Endothelial cell of umbilical vein (primary cell): ENCODE measurements around the gene CPLX1. TPM values are rescaled to one million over a fixed set of nuclear protein-coding genes. Genes with fewer than 3 reads are reported as not detected.

Experiments
- BruUV-seq: library from RNA; stranded (reverse); fragments of 400-500 nt; replicated peaks from 2 replicates; lab custom pipeline; 2021; lab: Mats Ljungman, UMichigan
- CTCF ChIA-PET: fragments of 300-600, 350-600 bp; sonication (Branson Sonifier 250); formaldehyde crosslinking; loops from one replicate; lab custom pipeline; 2021; ENCODE audit warnings: antibody characterized with exemption, inconsistent platforms; lab: Charles Lee
- POLR2A ChIA-PET: fragments of 300-600, 350-600 bp; sonication (Branson Sonifier 250); formaldehyde crosslinking; loops from one replicate; lab custom pipeline; 2021; ENCODE audit warnings: antibody characterized with exemption, inconsistent platforms; lab: Charles Lee
- DNase-seq: peaks from one replicate; pipeline ENCODE4 v3.0.0-alpha.2; 2011; ENCODE audit warnings: low read depth, low spot score
- FAIRE-seq: peaks from 2 replicates; lab custom pipeline; 2011; peaks lifted over from hg19 to GRCh38; lab: Jason Lieb, UNC
- H2AFZ ChIP-seq: 2 replicates; pipeline ENCODE4 v1.6.0; 2012; ENCODE audit warnings: low read depth, low read length, control low read depth, inconsistent platforms
- H3K27ac ChIP-seq: 2 replicates; pipeline ENCODE4 v1.5.1; 2011; ENCODE audit warnings: low read depth, mild to moderate bottlenecking, control low read depth, low read length, moderate library complexity; ENCODE audit not compliant: insufficient read depth
- H3K27me3 ChIP-seq, 2 experiments: 2 replicates each; pipeline versions ENCODE4 v1.6.0 to v1.6.1; 2011; ENCODE audit warnings: low read length in 2 of 2, mixed read lengths in 1 of 2; ENCODE audit not compliant: control insufficient read depth in 2 of 2, insufficient read depth in 2 of 2
- H3K36me3 ChIP-seq, 2 experiments: 2 replicates in 1 of 2; 3 replicates in 1 of 2; pipeline ENCODE4 v1.5.1; 2011; ENCODE audit warnings: low read length in 2 of 2, mild to moderate bottlenecking in 1 of 2, moderate library complexity in 1 of 2; ENCODE audit not compliant: control insufficient read depth in 2 of 2, insufficient read depth in 2 of 2; ENCODE audit errors: extremely low read depth in 1 of 2
- H3K4me1 ChIP-seq: 3 replicates; pipeline ENCODE4 v1.5.1; 2011; ENCODE audit warnings: mild to moderate bottlenecking, low read length; ENCODE audit not compliant: control insufficient read depth, insufficient read depth; ENCODE audit errors: extremely low read depth
- H3K4me2 ChIP-seq: 2 replicates; pipeline ENCODE4 v1.6.1; 2011; ENCODE audit warnings: low read length, control low read depth, mixed read lengths; ENCODE audit not compliant: insufficient read depth
- H3K4me3 ChIP-seq, 3 experiments: fragments of 200-600 bp in 1 of 3; sonication (generic), shearing (Covaris generic) in 1 of 3; replicated peaks in 1 of 3; 2 replicates each; pipeline ENCODE4 v1.5.1; 2011 to 2016; ENCODE audit warnings: control low read depth in 3 of 3, low read length in 3 of 3, mild to moderate bottlenecking in 2 of 3, inconsistent platforms in 1 of 3, low read depth in 1 of 3, moderate library complexity in 1 of 3; ENCODE audit not compliant: insufficient read depth in 1 of 3
- H3K79me2 ChIP-seq: 2 replicates; pipeline ENCODE4 v1.6.0; 2012; ENCODE audit warnings: low read length, inconsistent platforms; ENCODE audit not compliant: control insufficient read depth, insufficient read depth
- H3K9ac ChIP-seq: replicated peaks from 2 replicates; pipeline ENCODE3; 2011; ENCODE audit warnings: low read length, control low read depth; ENCODE audit not compliant: insufficient read depth; ENCODE audit errors: extremely low read depth
- H3K9me1 ChIP-seq: replicated peaks from 3 replicates; pipeline ENCODE4 v1.6.0; 2011; ENCODE audit warnings: mild to moderate bottlenecking, low read length; ENCODE audit not compliant: control insufficient read depth, insufficient read depth; ENCODE audit errors: extremely low read depth
- H3K9me3 ChIP-seq: replicated peaks from 2 replicates; pipeline ENCODE4 v1.5.1; 2012; ENCODE audit warnings: low read length, inconsistent platforms; ENCODE audit not compliant: control insufficient read depth, insufficient read depth
- H4K20me1 ChIP-seq: replicated peaks from 2 replicates; pipeline ENCODE3; 2011; ENCODE audit warnings: mild to moderate bottlenecking, low read length; ENCODE audit not compliant: control insufficient read depth, insufficient read depth; ENCODE audit errors: extremely low read depth
- CTCF ChIP-seq, 2 donors: IDR thresholded peaks; 1 replicate in 1 of 2; 2 replicates in 1 of 2; pipeline ENCODE4 v1.5.1; 2011; ENCODE audit warnings: low read length in 2 of 2, mild to moderate bottlenecking in 2 of 2, moderate library complexity in 2 of 2, control low read depth in 1 of 2, inconsistent platforms in 1 of 2, low read depth in 1 of 2; ENCODE audit not compliant: insufficient read depth in 1 of 2; ENCODE audit errors: extremely low read depth in 1 of 2
- EZH2 ChIP-seq: IDR thresholded peaks from 2 replicates; pipeline ENCODE4 v1.6.1; 2012; ENCODE audit warnings: borderline replicate concordance, low read depth, mild to moderate bottlenecking, moderate library complexity, low read length, inconsistent platforms; ENCODE audit not compliant: severe bottlenecking
- FOS ChIP-seq: IDR thresholded peaks from 2 replicates; pipeline ENCODE4 v1.6.1; 2011; ENCODE audit warnings: mild to moderate bottlenecking, low read length, moderate library complexity, borderline replicate concordance; ENCODE audit not compliant: insufficient read depth
- GATA2 ChIP-seq: IDR thresholded peaks from 2 replicates; pipeline ENCODE4 v1.7.0; 2011; ENCODE audit warnings: low read depth, mild to moderate bottlenecking, moderate library complexity, mixed read lengths, low read length; ENCODE audit not compliant: insufficient read length, insufficient read depth
- JUN ChIP-seq: IDR thresholded peaks from 2 replicates; pipeline ENCODE4 v1.6.1; 2011; ENCODE audit warnings: borderline replicate concordance, low read depth; ENCODE audit not compliant: insufficient read length, insufficient read depth
- MYC ChIP-seq: IDR thresholded peaks from one replicate; pipeline ENCODE4 v1.6.1; 2011; ENCODE audit warnings: mild to moderate bottlenecking, low read depth, low read length
- POLR2A ChIP-seq: IDR thresholded peaks from 2 replicates; pipeline ENCODE4 v1.6.1; 2012; ENCODE audit warnings: low read depth, mild to moderate bottlenecking, control low read depth, low read length
- POLR2AphosphoS5 ChIP-seq: IDR thresholded peaks from 2 replicates; pipeline ENCODE4 v1.6.1; 2012; ENCODE audit warnings: low read depth, mild to moderate bottlenecking, control low read depth, low read length, moderate library complexity; ENCODE audit not compliant: insufficient read depth
- dilution Hi-C: fragments of 300-500 bp; cut with MboI; formaldehyde crosslinking; loops from one replicate; pipeline ENCODE4 v1.15.0; 2019; ENCODE audit warnings: low sequenced_read_pairs; ENCODE audit not compliant: extremely low pct_ligation_motif_present
- intact Hi-C: fragments of 100-400 bp; cut with micrococcal nuclease; formaldehyde crosslinking; loops from one replicate; pipeline ENCODE4 v1.10.0; 2022
- polyA plus RNA-seq, 4 experiments: library from polyadenylated mRNA; depleted of rRNA in 3 of 4; stranded (reverse) in 3 of 4; unstranded in 1 of 4; fragments of >200 nt; gene quantifications; 2 replicates each; pipeline versions ENCODE4 v1.2.1 to v1.2.3, GENCODE V29; 2011 to 2012; ENCODE audit warnings: missing spikeins in 1 of 4
- total RNA-seq: library from RNA; stranded (reverse); gene quantifications from 2 replicates; pipeline ENCODE4 v1.2.3, GENCODE V29; 2021
- TF ChIP-seq, protein P1 (sequence below): IDR thresholded peaks from 2 replicates; pipeline ENCODE4 v1.6.1; 2011; ENCODE audit not compliant: insufficient read depth, insufficient read length

The CPLX1 gene
- total and polyA plus RNA-seq, 2 donors (not counting 3 experiments of a cell fraction or from before 2014, with no cell fraction given), result 1.0 to 1.8 TPM

DNA sequence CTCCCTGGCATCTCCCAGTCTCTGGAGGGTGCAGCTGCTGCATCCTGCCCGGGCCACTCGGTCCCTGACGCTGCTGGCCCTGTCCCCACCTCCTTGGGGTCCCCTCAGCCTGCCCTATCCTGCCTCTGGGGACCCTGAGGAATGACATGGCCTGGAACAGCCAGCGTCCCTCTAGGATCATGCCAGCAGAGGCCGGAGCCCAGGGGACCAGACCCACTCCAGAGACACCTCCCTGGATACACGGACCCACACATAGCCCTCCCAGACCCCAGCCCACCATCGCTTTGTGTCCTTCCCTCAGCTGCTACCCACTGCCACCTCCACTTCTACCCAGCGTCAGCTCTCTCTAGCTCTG is 35.5 kb downstream of the CPLX1 start:
- DNase-seq (no peak), FAIRE-seq (no peak)
- POLR2A ChIA-PET, result no interaction called here
- peaks cover 4% of the 10 kb centered on the region for H3K4me1 ChIP-seq
- H3K79me2 ChIP-seq, result no peaks in the 10 kb centered on the region
- no peak overlapping the region for H3K27ac ChIP-seq
- CTCF ChIA-PET, result interaction anchor here (1.2 kb wide), 1 partner anchor 90 kb away, joined by 3 read pairs; no protein-coding TSS in a partner anchor
- H3K9me1 ChIP-seq, result no peaks in the 10 kb centered on the region
- H3K4me2 ChIP-seq, result no peak overlapping the region
- TF ChIP-seq EZH2 (no peak), CTCF (IDR thresholded peaks at IDR 0.05; ENCODE audit: extremely low read depth in 1 of 2, insufficient read depth in 1 of 2, low read depth in 1 of 2, low read length in 2 of 2) (no peak), GATA2 (no peak), POLR2AphosphoS5 (no peak), MYC (no peak), JUN (no peak), FOS (no peak), POLR2A (no peak)
- TF ChIP-seq, protein P1, sequence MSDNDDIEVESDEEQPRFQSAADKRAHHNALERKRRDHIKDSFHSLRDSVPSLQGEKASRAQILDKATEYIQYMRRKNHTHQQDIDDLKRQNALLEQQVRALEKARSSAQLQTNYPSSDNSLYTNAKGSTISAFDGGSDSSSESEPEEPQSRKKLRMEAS, result no peak
- H4K20me1 ChIP-seq, result no peaks in the 10 kb centered on the region
- H3K9ac ChIP-seq, result no peak overlapping the region
- dilution Hi-C loops, result no loop called here
- no peaks in the 10 kb centered on the region for H3K9me3 ChIP-seq
- no peak overlapping the region for H2AFZ ChIP-seq
- BruUV-seq, result no TSS peak
- H3K27me3 ChIP-seq, result peaks cover 23 to 30% of the 10 kb centered on the region in 2 experiments
- H3K4me3 ChIP-seq, result no peak overlapping the region
- intact Hi-C loops, result no loop called here
- H3K36me3 ChIP-seq, result no peaks in the 10 kb centered on the region
